Muscle of back (tissue), 11 donors: ENCODE results near the gene DTX4. TPM values are rescaled to one million over a fixed set of nuclear protein-coding genes. Genes with fewer than 3 reads are reported as not detected.

Experiments
- DNase-seq, 3 donors: peaks; one replicate each; pipeline versions ENCODE4 v3.0.0 to v3.0.0-alpha.2; 2013
- polyA plus RNA-seq, 10 donors: library from polyadenylated mRNA; unstranded; fragments of 120-200 nt; gene quantifications; one replicate each; pipeline ENCODE4 v1.2.1, GENCODE V29; 2013; ENCODE audit not compliant: insufficient read length in 10 of 10

The DTX4 gene
- polyA plus RNA-seq, 10 donors: 16.1 to 29.2 (median 19.8) TPM

DNA sequence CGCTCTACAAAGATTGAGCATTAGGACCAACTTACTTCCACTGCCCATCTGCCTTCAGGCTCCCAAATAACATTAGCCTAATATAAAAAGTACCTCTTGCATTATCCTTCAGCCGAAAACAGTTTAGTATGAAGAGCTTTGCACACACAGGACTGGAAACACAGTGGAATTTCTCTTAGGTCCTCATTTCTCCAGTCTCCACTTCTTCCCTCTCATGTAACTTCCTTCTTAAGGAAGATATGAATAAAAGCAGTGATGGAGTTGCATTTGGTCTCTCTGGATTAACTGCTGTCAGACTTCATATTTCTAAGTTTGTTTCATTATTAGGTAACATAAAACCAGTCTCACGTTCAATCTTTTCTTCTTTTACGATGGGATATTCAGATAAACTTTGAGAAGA lies 46.4 kb downstream of the DTX4 start:
- no peak for DNase-seq

DNA sequence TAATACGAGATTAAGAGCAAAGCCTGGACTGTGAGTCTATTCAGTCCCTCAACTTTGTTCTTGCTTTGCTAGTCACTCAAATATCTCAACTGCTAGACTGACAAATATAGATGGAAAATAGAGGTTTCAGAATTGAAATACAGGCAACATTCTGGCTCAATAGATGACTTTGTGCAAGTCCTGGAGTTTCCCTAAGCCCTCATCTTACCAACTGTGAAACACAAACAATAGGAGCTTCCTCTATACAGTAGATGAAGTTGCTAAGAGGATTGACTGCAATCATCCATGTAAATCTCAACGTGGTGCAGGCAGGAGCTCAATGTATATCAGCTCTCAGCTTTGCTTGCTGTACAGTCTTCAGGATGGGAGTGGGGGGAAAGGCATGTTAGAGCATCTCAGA lies 47.0 kb downstream of the DTX4 start:
- no peak for DNase-seq

DNA sequence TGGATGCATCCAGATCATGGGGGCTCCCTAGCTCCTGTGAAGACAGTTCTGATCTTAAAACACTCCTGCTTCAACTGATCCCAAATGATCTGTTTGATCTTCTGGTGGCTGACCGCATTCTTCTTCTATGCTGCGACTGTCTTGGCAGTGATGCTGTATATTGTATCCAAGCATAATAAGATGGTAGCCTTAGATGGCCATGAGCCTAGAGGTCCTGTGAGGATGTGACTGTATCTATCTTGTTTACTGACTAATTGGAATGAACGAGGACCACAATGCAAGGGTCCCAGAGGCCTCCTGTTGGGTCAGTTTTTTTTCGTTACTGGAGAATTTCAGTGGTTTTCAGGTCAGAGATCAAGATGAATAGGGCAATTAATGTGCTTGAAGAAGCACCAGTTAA lies 47.9 kb downstream of the DTX4 start:
- DNase-seq: no peak

DNA sequence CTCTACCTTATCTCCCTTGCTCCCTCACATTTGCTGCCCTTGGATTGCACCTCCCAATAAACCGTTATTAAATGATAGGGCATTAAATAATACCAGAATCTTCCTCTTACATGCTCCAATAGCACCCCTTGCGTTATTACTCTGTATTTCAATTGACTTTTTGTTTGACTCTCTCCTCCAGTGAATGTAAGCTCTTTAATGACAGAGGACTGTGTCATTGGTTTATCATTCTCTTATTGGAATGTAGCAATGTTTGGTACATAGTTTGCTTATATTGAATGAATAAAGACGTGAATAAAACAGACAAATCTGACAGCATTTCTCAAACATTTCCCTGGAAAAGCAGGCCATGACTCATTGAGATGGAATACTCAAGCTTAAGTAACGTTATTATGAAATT lies 49.5 kb downstream of the DTX4 start:
- no peak for DNase-seq

DNA sequence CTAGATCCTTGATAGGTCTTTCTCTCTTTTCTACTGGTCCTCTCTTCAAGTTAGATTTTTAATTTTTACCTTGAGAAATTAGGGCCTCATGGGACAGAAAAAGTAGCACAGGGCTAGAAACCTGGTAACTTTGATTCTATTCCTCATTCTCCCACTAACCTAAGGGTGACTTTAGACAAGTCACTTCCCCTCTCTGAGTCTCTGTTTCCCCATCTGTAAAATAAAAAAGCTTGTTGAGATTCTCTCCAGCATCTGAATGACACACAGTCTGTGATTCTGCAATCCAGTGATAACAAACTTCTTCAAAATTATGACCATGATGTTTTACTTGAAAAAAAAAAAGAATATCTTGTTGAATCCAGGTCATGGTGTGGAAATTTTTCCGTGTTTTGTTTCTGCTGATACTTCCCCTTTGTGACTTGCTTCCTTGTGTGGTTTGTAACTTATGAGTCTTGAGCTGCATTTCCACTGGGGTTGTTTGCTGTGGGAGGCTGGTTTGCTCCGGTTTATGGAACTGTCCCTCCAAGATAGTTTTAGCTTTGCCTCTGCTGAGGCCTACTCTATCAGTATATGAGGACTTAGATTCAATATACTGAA lies 50.6 kb downstream of the DTX4 start:
- no peak for DNase-seq

DNA sequence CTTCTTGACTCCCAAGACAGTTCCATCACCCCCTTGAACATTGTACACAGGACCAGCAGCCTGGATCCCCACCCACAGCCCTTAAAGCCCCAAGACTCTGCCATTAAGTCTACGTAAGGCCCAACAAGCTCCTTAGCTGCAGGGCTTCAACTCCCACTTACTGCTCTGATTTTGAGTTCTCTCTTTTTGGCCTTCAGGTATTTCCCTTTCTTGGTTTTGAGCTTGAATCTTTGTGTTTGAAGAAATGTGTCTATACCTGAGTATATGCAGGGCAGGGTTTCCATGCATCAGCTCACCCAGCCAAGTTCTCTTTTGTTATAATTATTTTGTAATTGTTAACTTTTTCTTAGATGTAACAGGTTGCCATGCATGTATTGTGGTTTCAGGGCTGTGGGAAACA lies 51.2 kb downstream of the DTX4 start:
- DNase-seq: no peak

DNA sequence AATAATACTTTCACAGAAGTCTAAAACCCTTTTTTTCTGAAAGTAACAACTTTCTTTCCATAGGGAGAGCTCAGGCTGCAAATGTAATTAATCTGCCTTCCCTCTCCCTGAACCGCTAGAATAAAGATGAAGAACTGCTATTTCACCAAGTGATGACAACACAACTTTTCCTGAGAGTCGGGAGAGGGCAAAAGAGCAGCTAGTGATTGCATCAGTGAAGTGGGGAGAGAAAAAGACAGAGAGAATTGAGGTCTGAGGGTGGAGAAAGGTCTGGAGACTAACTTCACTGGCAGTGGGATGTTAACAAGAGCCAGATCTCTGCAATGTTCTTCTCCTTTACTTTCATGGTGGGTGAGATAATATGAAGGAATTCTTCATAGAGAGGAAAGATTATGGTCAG lies 51.7 kb downstream of the DTX4 start:
- no peak for DNase-seq

DNA sequence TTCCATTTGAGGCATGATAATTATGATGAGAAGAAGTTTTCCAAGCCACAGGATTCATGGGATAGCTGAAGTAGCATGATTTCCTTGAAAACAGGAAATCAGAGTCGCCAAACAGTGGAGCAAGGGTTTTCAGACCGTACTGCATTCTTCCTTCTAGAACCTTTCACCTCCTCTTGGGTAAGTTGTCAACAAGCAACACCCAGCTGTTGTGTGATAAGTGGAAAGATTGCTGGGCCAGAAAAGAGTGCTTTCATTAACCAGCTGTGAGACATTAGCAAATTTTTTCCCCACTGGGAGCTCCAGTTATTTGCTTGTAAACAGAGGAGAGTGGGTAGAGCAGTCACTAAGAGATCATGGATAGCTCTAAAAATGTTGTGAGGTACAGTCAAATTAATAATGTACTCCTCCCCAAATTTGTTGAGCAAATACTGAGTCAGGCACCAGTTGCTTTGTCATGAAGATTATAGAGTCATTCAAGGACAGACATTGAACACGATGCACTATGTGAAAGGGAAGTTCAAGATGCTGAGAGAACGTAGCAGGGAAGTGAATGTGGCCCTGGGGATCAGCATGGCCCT lies 52.5 kb downstream of the DTX4 start:
- peak in 2 of 3 donors; percentile 36 to 56 for DNase-seq

DNA sequence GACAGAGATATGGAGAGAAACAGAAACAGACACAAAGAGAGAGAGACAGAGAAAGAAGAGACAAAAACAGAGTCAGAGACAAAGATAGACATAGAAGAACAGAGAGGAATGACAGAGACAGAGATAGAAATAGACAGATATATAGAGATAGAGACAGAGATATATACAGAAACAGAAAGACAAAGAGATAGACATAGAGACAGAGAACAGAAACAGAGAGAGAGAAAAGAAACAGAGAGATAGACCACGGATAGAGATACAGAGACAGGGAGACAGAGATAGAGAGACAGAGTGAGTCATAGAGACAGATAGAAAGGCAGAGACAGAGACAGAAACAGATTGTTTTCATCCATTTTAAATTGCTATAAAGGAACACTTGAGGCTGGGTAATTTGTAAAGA lies 53.1 kb downstream of the DTX4 start:
- no peak for DNase-seq

DNA sequence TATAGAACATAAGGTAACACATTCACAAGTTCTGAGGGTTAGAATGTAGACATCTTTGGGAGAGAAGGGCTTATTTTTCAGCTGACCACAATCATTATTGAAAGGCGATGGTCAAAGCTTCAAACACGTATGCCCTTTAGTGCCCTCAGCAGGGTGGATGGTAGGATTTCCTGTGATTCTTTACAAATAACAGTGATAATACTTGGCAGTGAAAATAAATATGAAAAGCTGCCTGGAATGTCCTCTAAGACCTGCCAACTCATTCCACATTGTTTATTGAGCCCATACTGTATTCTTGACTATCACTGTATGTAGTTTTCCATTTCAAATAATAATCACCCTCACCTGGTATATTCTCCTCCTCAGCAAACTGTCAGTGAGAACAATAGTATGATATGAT lies 54.5 kb downstream of the DTX4 start:
- no peak for DNase-seq

DNA sequence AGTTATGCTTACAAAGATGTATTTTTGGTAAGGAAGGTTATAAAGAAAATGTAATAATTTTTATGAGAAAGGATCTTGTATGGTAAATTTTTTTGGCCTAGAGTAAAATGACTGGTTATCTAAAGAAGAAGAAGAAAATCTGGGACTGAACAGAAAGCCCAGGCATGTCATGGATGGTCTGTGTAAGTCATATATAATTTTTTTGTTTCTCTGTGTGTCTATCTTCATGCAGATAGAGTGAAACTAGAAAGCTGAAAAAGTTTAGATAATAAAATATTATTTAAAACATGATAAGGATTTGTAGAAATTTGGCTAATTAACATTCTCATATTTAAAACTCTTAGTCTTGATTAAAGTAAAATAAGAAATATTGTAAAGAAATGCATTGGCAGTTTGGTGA lies 68.4 kb downstream of the DTX4 start:
- DNase-seq: no peak

DNA sequence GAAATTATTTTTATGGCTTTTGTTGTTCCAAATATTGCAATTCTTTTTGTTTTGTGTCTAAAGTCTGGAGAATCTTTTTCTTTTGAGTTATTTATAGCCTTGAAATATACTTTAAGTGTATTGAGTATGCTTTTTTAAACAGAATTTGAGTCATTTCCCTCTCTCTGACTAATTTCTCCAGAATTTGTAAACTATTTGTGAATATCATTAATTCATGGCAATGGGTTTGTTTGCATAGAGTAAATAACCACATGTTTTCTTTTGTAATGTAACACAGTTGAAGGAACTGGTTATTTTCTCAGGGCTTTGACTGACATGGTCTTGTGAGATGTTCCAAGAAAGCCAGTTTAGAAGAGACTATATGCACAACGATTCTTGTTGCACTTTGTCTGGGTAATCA lies 71.7 kb downstream of the DTX4 start:
- DNase-seq: no peak

DNA sequence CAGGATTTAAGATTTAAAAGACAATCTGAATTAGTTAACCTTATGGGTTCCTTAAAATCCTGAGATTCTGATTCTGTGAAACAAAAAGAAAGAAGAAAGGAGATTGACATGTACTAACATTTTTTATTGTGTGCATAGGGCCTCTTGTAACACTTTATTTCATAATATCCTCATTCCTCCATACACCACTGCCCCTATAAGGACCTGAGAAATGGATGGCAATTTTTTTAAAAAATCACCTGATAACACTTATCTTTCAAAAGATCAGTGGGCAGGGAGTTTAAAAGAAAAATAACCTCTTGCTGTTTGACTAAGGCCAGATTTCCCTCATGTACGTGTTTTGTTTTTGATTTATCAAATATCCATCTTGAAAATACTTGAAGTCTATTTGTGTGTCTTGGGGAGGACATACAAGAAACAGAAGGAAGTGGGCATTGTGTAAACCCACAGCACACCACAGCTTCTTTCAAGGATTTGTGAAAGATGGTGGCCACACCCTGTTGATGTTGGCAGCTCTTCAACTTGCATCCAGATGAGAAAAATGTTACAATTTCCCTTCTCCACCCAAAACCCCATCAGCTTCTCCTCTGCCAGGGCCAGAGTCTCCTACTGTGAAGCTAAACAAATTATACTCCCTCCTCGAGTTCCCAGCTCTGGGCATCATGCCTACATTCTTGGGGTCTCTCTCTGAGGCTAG lies 75.7 kb downstream of the DTX4 start:
- DNase-seq: peak; percentile 3 to 35 (median 34)

DNA sequence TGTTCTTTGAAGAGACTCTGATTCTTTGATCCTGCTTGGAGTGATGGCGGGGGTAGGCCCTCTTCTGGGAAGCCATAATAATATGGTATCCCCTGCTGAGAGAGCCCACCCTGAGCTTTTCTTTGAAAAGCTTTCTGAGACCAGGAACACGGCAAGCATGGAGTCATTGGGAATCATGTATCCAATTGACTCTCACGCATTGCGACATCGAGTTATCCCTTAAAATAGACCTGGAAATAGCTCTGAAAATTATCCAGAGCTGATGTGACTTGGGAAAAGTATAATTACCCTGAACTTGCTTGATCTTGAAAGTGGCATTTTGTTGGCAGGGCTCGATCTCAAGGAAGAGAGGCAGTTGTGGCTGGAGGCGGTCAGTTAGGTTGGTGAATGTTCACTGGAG lies 77.6 kb downstream of the DTX4 start:
- no peak for DNase-seq

DNA sequence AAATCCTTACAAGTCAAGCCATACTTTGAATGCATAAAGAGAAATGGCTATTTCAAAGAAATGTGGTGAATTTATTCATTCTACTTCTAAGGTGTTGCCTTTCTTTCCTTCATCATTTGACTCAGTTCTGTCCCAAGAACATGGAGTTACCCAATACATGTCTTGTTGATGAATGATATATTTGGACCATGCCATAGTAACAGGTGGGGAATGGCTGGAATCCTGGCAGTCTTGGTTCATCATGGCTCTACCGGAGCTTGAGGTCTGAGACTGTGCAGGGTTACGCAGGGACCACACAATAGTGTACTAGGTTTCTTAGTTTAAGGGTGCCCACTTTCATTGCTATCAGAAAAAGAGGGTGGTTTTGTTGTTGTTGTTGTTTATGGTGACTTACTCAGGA lies 81.1 kb downstream of the DTX4 start:
- no peak for DNase-seq

DNA sequence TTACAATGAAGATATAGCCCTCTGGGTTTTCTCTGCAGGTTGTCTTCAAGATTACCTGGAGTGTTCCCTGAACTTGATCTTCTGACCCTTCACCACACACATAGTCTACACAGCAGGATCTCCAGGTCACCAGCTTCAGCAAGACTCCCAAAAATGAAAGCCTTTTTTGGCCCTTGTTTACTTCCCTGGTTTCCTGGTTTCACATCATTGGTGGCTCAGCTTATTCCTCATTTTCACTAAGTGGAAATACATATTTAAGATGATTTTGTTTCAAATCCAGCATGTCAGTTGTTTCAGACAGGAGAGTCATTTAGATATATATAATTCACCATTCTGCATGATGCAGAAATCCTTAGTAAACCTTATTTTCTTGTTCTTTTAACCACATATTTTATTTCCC lies 82.4 kb downstream of the DTX4 start:
- no peak for DNase-seq

DNA sequence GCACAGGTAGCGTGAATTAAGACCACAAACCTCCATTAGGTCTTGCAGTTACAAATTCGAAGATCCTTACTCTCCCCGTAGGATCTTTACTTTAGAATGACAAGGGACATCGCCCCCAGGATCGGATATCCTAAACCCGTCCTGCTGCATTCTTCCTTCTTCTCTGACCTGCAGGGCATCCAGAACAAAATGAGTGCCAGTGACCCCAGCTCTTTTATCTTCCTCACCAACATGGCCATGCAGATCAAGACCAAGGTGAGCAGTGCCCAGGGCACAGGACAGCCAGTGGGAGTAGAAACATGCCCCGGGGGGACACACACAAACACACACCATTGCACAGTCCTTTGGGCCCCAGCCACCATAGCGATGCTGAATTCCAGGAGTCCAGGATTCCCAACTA lies 83.3 kb downstream of the DTX4 start:
- no peak for DNase-seq

Other genes starting within 250 kb of the DTX4 start
- 1 to 10 TPM in 2 of 10 donors, under 1 TPM in 8; 0.34 to 1.8 (median 0.60) TPM for gene GLYATL1, start 232.6 kb upstream of the DTX4 start, polyA plus RNA-seq
- under 1 TPM in 1 of 10 donors, not detected in 9; 0.34 TPM for gene GLYATL1B, start 85.8 kb upstream of the DTX4 start, polyA plus RNA-seq
- gene FAM111B, start 64.9 kb upstream of the DTX4 start, polyA plus RNA-seq: 10 to 100 TPM in 1 of 10 donors, 1 to 10 TPM in 9; 6.5 to 15.4 (median 8.9) TPM
- 10 to 100 TPM; 16.9 to 46.2 (median 27.4) TPM for gene FAM111A, start 29.3 kb upstream of the DTX4 start, polyA plus RNA-seq
- gene MPEG1, start 40.8 kb downstream of the DTX4 start, polyA plus RNA-seq: 10 to 100 TPM in 8 of 10 donors, 1 to 10 TPM in 2; 9.2 to 16.5 (median 12.1) TPM
- gene OR5AN1, start 186.8 kb downstream of the DTX4 start, polyA plus RNA-seq: not detected